Measurements from ENCODE around the gene SLU7. TPM values are rescaled to one million over a fixed set of nuclear protein-coding genes. Genes with fewer than 3 reads are reported as not detected.
A peak's percentile ranks its signal among the peaks of the same experiment; 100 is the strongest.

The SLU7 gene
- total and polyA plus RNA-seq, 9 of the 15 experiments (the other 6 are each of a cell fraction or from before 2014, with no cell fraction given), result 42.1 to 65.7 (median 54.8) TPM

DNA sequence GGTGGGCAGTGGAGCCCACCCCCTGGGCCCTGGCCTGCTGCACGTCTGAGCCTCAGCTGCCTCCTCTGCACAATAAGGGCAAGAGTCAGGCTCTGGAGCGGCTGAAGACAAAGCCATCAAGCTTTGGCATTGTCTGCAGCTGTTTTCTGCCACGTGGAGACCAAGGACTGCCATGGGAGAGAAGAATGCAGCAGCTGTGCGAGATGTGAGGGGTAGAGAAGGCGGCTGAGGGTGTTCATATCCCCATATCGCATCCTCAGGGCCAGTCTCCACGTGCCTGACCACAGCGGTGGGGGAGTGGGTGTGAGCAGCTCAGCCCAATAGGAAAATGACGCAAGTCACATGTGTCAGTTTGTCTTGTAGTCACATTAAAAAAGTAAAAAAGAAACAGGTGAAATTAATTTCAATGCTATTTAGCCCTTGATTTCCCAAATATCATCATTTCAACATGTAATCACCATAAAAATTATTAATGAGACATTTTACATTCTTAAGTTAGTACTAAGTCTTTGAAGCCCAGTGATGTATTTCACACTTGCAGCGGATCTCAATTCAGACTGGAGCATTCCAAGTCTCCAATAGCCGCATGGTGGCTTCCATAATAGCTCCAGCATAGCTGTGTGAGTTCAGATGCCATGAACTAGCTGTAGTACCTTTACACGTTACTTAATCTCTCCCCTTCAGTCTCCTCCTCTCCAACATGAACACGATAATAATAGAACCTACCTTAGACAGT, 55.1 kb downstream of the SLU7 start (continued):
- peak; percentile 84 for TF ChIP-seq MYC (IDR thresholded peaks at IDR 0.05; ENCODE audit: low read depth, low read length)
- TF ChIP-seq MYC (CRISPR knock-in tag; IDR thresholded peaks at IDR 0.05; ENCODE audit: borderline replicate concordance, low read depth), result no peak
- TF ChIP-seq E2F1 (CRISPR knock-in tag; IDR thresholded peaks at IDR 0.05), result no peak
- TF ChIP-seq ZNF12 (CRISPR knock-in tag; IDR thresholded peaks at IDR 0.05), result no peak
- TF ChIP-seq, protein P1, sequence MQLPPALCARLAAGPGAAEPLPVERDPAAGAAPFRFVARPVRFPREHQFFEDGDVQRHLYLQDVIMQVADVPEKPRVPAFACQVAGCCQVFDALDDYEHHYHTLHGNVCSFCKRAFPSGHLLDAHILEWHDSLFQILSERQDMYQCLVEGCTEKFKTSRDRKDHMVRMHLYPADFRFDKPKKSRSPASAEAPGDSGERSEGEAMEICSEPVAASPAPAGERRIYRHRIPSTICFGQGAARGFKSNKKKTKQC (CRISPR knock-in tag; IDR thresholded peaks at IDR 0.05), result 0 out of 2 replicates have a peak, but pooled peaks have one; percentile 48
- TF ChIP-seq STAT5A (IDR thresholded peaks at IDR 0.05; ENCODE audit: borderline replicate concordance, low read length), result no peak
- peak; percentile 49 to 81 for TF ChIP-seq E2F6 (IDR thresholded peaks at IDR 0.05; ENCODE audit: borderline replicate concordance in 1 of 2, extremely low read depth in 1 of 2, insufficient read depth in 1 of 2, insufficient read length in 1 of 2, low read depth in 1 of 2, low read length in 1 of 2, poor library complexity in 1 of 2, severe bottlenecking in 1 of 2)
- 0 out of 4 replicates have a peak, but pooled peaks of 1 of the 2 experiments have one; percentile 5 for TF ChIP-seq RCOR1 (IDR thresholded peaks at IDR 0.05; ENCODE audit: borderline replicate concordance in 1 of 2, low read depth in 2 of 2, low read length in 2 of 2)
- TF ChIP-seq, protein P2, sequence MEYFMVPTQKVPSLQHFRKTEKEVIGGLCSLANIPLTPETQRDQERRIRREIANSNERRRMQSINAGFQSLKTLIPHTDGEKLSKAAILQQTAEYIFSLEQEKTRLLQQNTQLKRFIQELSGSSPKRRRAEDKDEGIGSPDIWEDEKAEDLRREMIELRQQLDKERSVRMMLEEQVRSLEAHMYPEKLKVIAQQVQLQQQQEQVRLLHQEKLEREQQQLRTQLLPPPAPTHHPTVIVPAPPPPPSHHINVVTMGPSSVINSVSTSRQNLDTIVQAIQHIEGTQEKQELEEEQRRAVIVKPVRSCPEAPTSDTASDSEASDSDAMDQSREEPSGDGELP (CRISPR knock-in tag; IDR thresholded peaks at IDR 0.05; ENCODE audit: borderline replicate concordance), result peak; percentile 58; the same call in 1 of the 2 replicates
- TF ChIP-seq, protein P3, sequence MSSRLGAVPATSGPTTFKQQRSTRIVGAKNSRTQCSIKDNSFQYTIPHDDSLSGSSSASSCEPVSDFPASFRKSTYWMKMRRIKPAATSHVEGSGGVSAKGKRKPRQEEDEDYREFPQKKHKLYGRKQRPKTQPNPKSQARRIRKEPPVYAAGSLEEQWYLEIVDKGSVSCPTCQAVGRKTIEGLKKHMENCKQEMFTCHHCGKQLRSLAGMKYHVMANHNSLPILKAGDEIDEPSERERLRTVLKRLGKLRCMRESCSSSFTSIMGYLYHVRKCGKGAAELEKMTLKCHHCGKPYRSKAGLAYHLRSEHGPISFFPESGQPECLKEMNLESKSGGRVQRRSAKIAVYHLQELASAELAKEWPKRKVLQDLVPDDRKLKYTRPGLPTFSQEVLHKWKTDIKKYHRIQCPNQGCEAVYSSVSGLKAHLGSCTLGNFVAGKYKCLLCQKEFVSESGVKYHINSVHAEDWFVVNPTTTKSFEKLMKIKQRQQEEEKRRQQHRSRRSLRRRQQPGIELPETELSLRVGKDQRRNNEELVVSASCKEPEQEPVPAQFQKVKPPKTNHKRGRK (tag; IDR thresholded peaks at IDR 0.05), result no peak
